HFFc6 (cell line): ENCODE measurements around the gene CNPY3. TPM values are rescaled to one million over a fixed set of nuclear protein-coding genes. Genes with fewer than 3 reads are reported as not detected.

Experiments
- DNase-seq: peaks from one replicate; pipeline ENCODE4 v3.0.0-alpha.2; 2018
- H3K27ac Mint-ChIP-seq: 2 replicates; pipeline ENCODE4 v1.8.0; 2020; ENCODE audit warnings: mild to moderate bottlenecking, mixed read lengths
- H3K27me3 Mint-ChIP-seq: 2 replicates; pipeline ENCODE4 v1.8.0; 2021; ENCODE audit warnings: mild to moderate bottlenecking, moderate library complexity, mixed read lengths; ENCODE audit not compliant: insufficient read depth
- H3K36me3 Mint-ChIP-seq: 2 replicates; pipeline ENCODE4 v1.8.0; 2021; ENCODE audit warnings: low read depth, mixed read lengths
- H3K4me1 Mint-ChIP-seq: 2 replicates; pipeline ENCODE4 v1.8.0; 2020; ENCODE audit warnings: low read depth, mixed read lengths
- H3K4me3 Mint-ChIP-seq: 2 replicates; pipeline ENCODE4 v1.8.0; 2020; ENCODE audit warnings: mild to moderate bottlenecking, moderate library complexity, mixed read lengths
- H3K9me3 Mint-ChIP-seq: 2 replicates; pipeline ENCODE4 v1.8.0; 2020; ENCODE audit warnings: mild to moderate bottlenecking, mixed read lengths
- CTCF ChIP-seq: fragments of 200-600 bp; sonication (generic); IDR thresholded peaks from 2 replicates; pipeline ENCODE4 v1.5.0; 2021; ENCODE audit warnings: antibody characterized with exemption, mild to moderate bottlenecking
- total RNA-seq, 6 experiments: library from RNA; stranded (reverse); fragmentation: NEBNext Ultra II Directional; extraction: Animal tissue kit (Norgen Biotek cat#: 25700); gene quantifications; 2 replicates in 1 of 6; 3 replicates in 5 of 6; pipeline ENCODE4 v1.2.3, GENCODE V29; 2021

Gene CNPY3
- total RNA-seq, 6 experiments from 2014 or later, result 38.0 to 51.7 (median 42.5) TPM

GRCh38 chr6:42971746-42972327, 42.6 kb downstream of the CNPY3 start:
- H3K4me3 Mint-ChIP-seq, result no peak overlapping the region
- peak overlapping the region; percentile 81 for H3K27ac Mint-ChIP-seq
- no peaks in the 10 kb centered on the region for H3K9me3 Mint-ChIP-seq
- H3K36me3 Mint-ChIP-seq, result peaks cover 8% of the 10 kb centered on the region
- TF ChIP-seq CTCF, result no peak
- H3K27me3 Mint-ChIP-seq, result no peaks in the 10 kb centered on the region; the same call in 1 of the 2 replicates
- H3K4me1 Mint-ChIP-seq, result peaks cover 27% of the 10 kb centered on the region
- DNase-seq, result no peak

- peaks cover 18% of the 10 kb centered on the region for H3K36me3 Mint-ChIP-seq
- H3K4me3 Mint-ChIP-seq, result no peak overlapping the region
- H3K27me3 Mint-ChIP-seq, result no peaks in the 10 kb centered on the region; the same call in 1 of the 2 replicates
- no peak for TF ChIP-seq CTCF
- DNase-seq, result no peak
- no peaks in the 10 kb centered on the region for H3K9me3 Mint-ChIP-seq
- H3K4me1 Mint-ChIP-seq, result peaks cover 36% of the 10 kb centered on the region
- no peak overlapping the region for H3K27ac Mint-ChIP-seq
These were observed 44.6 kb downstream of the CNPY3 start for GRCh38 chr6:42973926-42974325.

GRCh38 chr6:42974919-42975505, 45.7 kb downstream of the CNPY3 start:
- Mint-ChIP-seq H3K36me3 (peaks cover 18% of the 10 kb centered on the region), H3K4me1 (peaks cover 46% of the 10 kb centered on the region), H3K9me3 (no peaks in the 10 kb centered on the region), H3K4me3 (no peak overlapping the region), H3K27me3 (no peaks in the 10 kb centered on the region; the same call in 1 of the 2 replicates), H3K27ac (no peak overlapping the region)
- no peak for DNase-seq
- no peak for TF ChIP-seq CTCF

- Mint-ChIP-seq H3K36me3 (peaks cover 18% of the 10 kb centered on the region), H3K4me3 (peak overlapping the region; percentile 95), H3K27me3 (no peaks in the 10 kb centered on the region), H3K4me1 (peaks cover 37% of the 10 kb centered on the region), H3K27ac (peak overlapping the region; percentile 84), H3K9me3 (no peaks in the 10 kb centered on the region)
- TF ChIP-seq CTCF, result no peak
- no peak for DNase-seq
These were observed 49.2 kb downstream of the CNPY3 start for GRCh38 chr6:42978487-42978838.

- H3K27ac Mint-ChIP-seq, result peak within 1 kb of the TSS; percentile 93
- TF ChIP-seq CTCF, result no peak
- peaks cover 42% of the 10 kb centered on the region for H3K4me1 Mint-ChIP-seq
- no peaks in the 10 kb centered on the region for H3K27me3 Mint-ChIP-seq
- no peaks in the 10 kb centered on the region for H3K9me3 Mint-ChIP-seq
- DNase-seq, result peak; percentile 76
- peak within 1 kb of the TSS; percentile 95 for H3K4me3 Mint-ChIP-seq
- peaks cover 18% of the 10 kb centered on the region for H3K36me3 Mint-ChIP-seq
These were observed 49.7 kb downstream of the CNPY3 start, which contains the start of gene PEX6 for GRCh38 chr6:42978839-42979522. Gene PEX6 (minus strand): TSS chr6:42979181. CDS start chr6:42979150, 31 bp downstream.
